SH-SY5Y (cell line): Measurements from ENCODE around the gene NOS3.

Experiments used
- GATA2 ChIP-seq: IDR thresholded peaks from 2 replicates; pipeline ENCODE4 v1.6.1; 2011; ENCODE audit warnings: mild to moderate bottlenecking, low read depth, low read length
- GATA3 ChIP-seq: IDR thresholded peaks from 2 replicates; pipeline ENCODE4 v1.6.1; 2011; ENCODE audit warnings: low read depth, mild to moderate bottlenecking, low read length, moderate library complexity

- no peak for TF ChIP-seq GATA2
- no peak for TF ChIP-seq GATA3
Measured at GRCh38 chr7:151007469-151007898, 16.7 kb downstream of the NOS3 start.
